Measurements from ENCODE around the gene USP13.

The USP13 gene

GRCh38 chr3:179744667-179745066 lies 91.8 kb downstream of the USP13 start:
- in situ Hi-C loops (cut with MboI; ENCODE audit: low sequenced_read_pairs, unreplicated experiment) = no loop called here
- TF ChIP-seq CTCF (IDR thresholded peaks at IDR 0.05; ENCODE audit: borderline replicate concordance, control extremely low read depth, extremely low read depth, insufficient read depth, missing control alignments) = no peak
- no peak for DNase-seq (ENCODE audit: low spot score)

- TF ChIP-seq CTCF (IDR thresholded peaks at IDR 0.05; ENCODE audit: borderline replicate concordance, control extremely low read depth, extremely low read depth, insufficient read depth, missing control alignments) = no peak
- DNase-seq (ENCODE audit: low spot score) = no peak
- in situ Hi-C loops (cut with MboI; ENCODE audit: low sequenced_read_pairs, unreplicated experiment) = no loop called here
Observed at GRCh38 chr3:179745079-179745478, 92.2 kb downstream of the USP13 start.

- no peak for TF ChIP-seq CTCF (IDR thresholded peaks at IDR 0.05; ENCODE audit: borderline replicate concordance, control extremely low read depth, extremely low read depth, insufficient read depth, missing control alignments)
- no peak for DNase-seq (ENCODE audit: low spot score)
- in situ Hi-C loops (cut with MboI; ENCODE audit: low sequenced_read_pairs, unreplicated experiment) = no loop called here
Observed at GRCh38 chr3:179745716-179746115, 92.9 kb downstream of the USP13 start.

- peak; percentile 56 for TF ChIP-seq CTCF (IDR thresholded peaks at IDR 0.05; ENCODE audit: borderline replicate concordance, control extremely low read depth, extremely low read depth, insufficient read depth, missing control alignments)
- DNase-seq (ENCODE audit: low spot score) = no peak
- in situ Hi-C loops (cut with MboI; ENCODE audit: low sequenced_read_pairs, unreplicated experiment) = no loop called here
Observed at GRCh38 chr3:179750720-179751328, 98.0 kb downstream of the USP13 start.

- in situ Hi-C loops (cut with MboI; ENCODE audit: low sequenced_read_pairs, unreplicated experiment) = no loop called here
- TF ChIP-seq CTCF (IDR thresholded peaks at IDR 0.05; ENCODE audit: borderline replicate concordance, control extremely low read depth, extremely low read depth, insufficient read depth, missing control alignments) = no peak
- DNase-seq (ENCODE audit: low spot score) = no peak
Observed at GRCh38 chr3:179760944-179761343, 108.1 kb downstream of the USP13 start.

GRCh38 chr3:179765396-179765795 lies 112.6 kb downstream of the USP13 start:
- DNase-seq (ENCODE audit: low spot score) = no peak
- in situ Hi-C loops (cut with MboI; ENCODE audit: low sequenced_read_pairs, unreplicated experiment) = no loop called here
- no peak for TF ChIP-seq CTCF (IDR thresholded peaks at IDR 0.05; ENCODE audit: borderline replicate concordance, control extremely low read depth, extremely low read depth, insufficient read depth, missing control alignments)
